ENCODE results near the gene CLDN6. TPM values are rescaled to one million over a fixed set of nuclear protein-coding genes. Genes with fewer than 3 reads are reported as not detected.

CLDN6 gene
- total and polyA plus RNA-seq, 2 of the 13 experiments (the other 11 are each of a cell fraction or from before 2014, with no cell fraction given), result 5.9 to 7.6 TPM

DNA sequence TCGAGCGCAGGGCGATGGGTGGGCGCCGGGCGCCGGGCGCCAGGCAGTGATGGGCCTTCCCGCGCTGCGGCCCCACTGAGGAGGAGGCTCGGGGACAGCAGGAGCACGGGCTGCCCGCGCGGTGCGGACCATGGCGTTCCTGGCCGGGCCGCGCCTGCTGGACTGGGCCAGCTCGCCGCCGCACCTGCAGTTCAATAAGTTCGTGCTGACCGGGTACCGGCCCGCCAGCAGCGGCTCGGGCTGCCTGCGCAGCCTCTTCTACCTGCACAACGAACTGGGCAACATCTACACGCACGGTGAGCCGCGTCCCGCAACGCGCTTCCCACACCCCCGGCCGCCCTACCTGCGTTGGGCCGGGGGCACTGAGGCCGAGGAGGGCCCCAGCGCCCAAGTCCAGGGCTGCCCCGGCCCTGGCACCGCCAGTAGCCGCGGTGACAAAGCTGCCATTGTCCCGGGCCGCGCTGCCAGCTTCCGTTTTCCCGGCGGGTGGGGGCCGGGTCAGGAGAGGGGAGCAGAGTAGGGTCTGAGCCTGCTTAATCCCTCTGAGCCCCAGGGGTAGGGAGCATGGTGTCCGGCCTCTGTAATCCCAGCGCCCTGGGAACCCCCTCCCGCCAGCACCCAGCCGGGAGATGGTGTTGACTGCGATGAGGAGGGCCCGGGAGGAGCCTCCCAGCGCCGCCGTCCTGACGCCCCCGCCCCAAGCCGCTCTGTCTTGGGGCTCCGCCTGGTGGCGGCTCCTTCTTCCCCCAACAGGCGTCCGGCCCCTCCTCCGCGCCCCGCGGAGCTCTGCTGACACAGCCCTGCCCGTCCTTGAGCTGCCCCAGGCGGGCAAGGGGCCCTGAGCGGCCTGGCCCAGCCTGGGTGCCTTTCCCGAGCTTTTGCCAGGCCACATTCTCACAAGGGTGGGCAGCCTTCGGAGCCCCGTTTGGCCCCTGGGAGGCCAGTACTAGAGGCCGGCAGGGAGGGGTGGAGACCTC is 48.1 kb downstream of the CLDN6 start (continued):
- peak; percentile 65; the same call in 1 of the 2 replicates for TF ChIP-seq ZNF770 (CRISPR knock-in tag; IDR thresholded peaks at IDR 0.05)
- TF ChIP-seq NFKB2 (CRISPR knock-in tag; IDR thresholded peaks at IDR 0.05; ENCODE audit: borderline replicate concordance), result 0 out of 2 replicates have a peak, but pooled peaks have one; percentile 17
- TF ChIP-seq NFYB (CRISPR knock-in tag; IDR thresholded peaks at IDR 0.05), result no peak
- TF ChIP-seq, protein P1, sequence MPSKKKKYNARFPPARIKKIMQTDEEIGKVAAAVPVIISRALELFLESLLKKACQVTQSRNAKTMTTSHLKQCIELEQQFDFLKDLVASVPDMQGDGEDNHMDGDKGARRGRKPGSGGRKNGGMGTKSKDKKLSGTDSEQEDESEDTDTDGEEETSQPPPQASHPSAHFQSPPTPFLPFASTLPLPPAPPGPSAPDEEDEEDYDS (CRISPR knock-in tag; IDR thresholded peaks at IDR 0.05), result peak; percentile 22; the same call in 1 of the 2 replicates
- peak; percentile 92 for TF ChIP-seq AGO2 (optimal IDR thresholded peaks at IDR 0.05; ENCODE audit: low read depth, low read length)
- TF ChIP-seq ZNF430 (CRISPR knock-in tag; IDR thresholded peaks at IDR 0.05), result peak; percentile 22; the same call in 1 of the 2 replicates
- TF ChIP-seq KAT8 (CRISPR knock-in tag; IDR thresholded peaks at IDR 0.05), result peak; percentile 49; the same call in 1 of the 2 replicates
- peak; percentile 85; the same call in 1 of the 2 replicates for TF ChIP-seq MAZ (IDR thresholded peaks at IDR 0.05; ENCODE audit: borderline replicate concordance, low read depth, low read length)
- 0 out of 2 replicates have a peak, but pooled peaks have one; percentile 22 for TF ChIP-seq MAZ (CRISPR knock-in tag; IDR thresholded peaks at IDR 0.05; ENCODE audit: low read depth)
- TF ChIP-seq SRSF1 (optimal IDR thresholded peaks at IDR 0.05; ENCODE audit: low read depth, low read length), result peak; percentile 76
- TF ChIP-seq GABPB1 (CRISPR knock-in tag; IDR thresholded peaks at IDR 0.05), result peak; percentile 73
- TF ChIP-seq, protein P2, sequence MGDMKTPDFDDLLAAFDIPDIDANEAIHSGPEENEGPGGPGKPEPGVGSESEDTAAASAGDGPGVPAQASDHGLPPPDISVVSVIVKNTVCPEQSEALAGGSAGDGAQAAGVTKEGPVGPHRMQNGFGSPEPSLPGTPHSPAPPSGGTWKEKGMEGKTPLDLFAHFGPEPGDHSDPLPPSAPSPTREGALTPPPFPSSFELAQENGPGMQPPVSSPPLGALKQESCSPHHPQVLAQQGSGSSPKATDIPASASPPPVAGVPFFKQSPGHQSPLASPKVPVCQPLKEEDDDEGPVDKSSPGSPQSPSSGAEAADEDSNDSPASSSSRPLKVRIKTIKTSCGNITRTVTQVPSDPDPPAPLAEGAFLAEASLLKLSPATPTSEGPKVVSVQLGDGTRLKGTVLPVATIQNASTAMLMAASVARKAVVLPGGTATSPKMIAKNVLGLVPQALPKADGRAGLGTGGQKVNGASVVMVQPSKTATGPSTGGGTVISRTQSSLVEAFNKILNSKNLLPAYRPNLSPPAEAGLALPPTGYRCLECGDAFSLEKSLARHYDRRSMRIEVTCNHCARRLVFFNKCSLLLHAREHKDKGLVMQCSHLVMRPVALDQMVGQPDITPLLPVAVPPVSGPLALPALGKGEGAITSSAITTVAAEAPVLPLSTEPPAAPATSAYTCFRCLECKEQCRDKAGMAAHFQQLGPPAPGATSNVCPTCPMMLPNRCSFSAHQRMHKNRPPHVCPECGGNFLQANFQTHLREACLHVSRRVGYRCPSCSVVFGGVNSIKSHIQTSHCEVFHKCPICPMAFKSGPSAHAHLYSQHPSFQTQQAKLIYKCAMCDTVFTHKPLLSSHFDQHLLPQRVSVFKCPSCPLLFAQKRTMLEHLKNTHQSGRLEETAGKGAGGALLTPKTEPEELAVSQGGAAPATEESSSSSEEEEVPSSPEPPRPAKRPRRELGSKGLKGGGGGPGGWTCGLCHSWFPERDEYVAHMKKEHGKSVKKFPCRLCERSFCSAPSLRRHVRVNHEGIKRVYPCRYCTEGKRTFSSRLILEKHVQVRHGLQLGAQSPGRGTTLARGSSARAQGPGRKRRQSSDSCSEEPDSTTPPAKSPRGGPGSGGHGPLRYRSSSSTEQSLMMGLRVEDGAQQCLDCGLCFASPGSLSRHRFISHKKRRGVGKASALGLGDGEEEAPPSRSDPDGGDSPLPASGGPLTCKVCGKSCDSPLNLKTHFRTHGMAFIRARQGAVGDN (CRISPR knock-in tag; IDR thresholded peaks at IDR 0.05), result peak; percentile 71
- TF ChIP-seq, protein P3, sequence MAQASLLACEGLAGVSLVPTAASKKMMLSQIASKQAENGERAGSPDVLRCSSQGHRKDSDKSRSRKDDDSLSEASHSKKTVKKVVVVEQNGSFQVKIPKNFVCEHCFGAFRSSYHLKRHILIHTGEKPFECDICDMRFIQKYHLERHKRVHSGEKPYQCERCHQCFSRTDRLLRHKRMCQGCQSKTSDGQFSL (CRISPR knock-in tag; IDR thresholded peaks at IDR 0.05), result peak; percentile 75
- TF ChIP-seq NKX3-1 (CRISPR knock-in tag; IDR thresholded peaks at IDR 0.05), result peak; percentile 69; the same call in 1 of the 2 replicates
- peak; percentile 40; the same call in 1 of the 2 replicates for TF ChIP-seq SP5 (CRISPR knock-in tag; IDR thresholded peaks at IDR 0.05; ENCODE audit: borderline replicate concordance, low read depth)
- TF ChIP-seq GATAD1 (CRISPR knock-in tag; IDR thresholded peaks at IDR 0.05), result 0 out of 2 replicates have a peak, but pooled peaks have one; percentile 28
- TF ChIP-seq HES4 (CRISPR knock-in tag; IDR thresholded peaks at IDR 0.05; ENCODE audit: borderline replicate concordance), result peak; percentile 84
- TF ChIP-seq SAP130 (CRISPR knock-in tag; IDR thresholded peaks at IDR 0.05; ENCODE audit: low read depth), result peak; percentile 88
- TF ChIP-seq, protein P4, sequence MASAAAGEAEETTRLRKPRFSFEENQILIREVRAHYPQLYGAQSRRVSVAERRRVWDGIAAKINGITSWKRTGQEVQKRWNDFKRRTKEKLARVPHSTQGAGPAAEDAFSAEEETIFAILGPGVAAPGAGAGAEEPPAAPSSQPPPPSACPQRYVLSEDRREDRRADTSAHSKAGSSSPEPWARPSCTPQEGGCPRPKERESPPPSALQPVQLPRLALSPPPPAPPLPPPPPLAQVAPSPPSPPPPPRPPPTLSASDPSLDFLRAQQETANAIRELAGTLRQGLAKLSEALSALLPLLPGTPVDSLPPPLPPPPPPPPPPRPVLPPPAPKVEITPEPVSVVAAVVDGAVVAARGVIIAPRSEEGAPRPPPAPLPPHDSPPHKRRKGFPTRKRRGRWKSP (CRISPR knock-in tag; IDR thresholded peaks at IDR 0.05), result 0 out of 2 replicates have a peak, but pooled peaks have one; percentile 45
- TF ChIP-seq ZSCAN25 (CRISPR knock-in tag; IDR thresholded peaks at IDR 0.05), result peak; percentile 99
- TF ChIP-seq THAP11 (CRISPR knock-in tag; IDR thresholded peaks at IDR 0.05), result peak; percentile 49; the same call in 1 of the 2 replicates
